DND-41 (cell line): ENCODE results near the gene MCUB.

Experiments used
- EZH2 ChIP-seq: IDR thresholded peaks from 3 replicates; pipeline ENCODE4 v1.6.1; 2012; ENCODE audit warnings: borderline replicate concordance, low read depth, mild to moderate bottlenecking, moderate library complexity, low read length, inconsistent platforms; ENCODE audit not compliant: severe bottlenecking
- TF ChIP-seq, protein P1 (sequence below): IDR thresholded peaks from 2 replicates; pipeline ENCODE4 v1.5.1; 2012; ENCODE audit warnings: borderline replicate concordance, low read length, moderate library complexity, mild to moderate bottlenecking; ENCODE audit not compliant: poor library complexity, severe bottlenecking; ENCODE audit errors: extremely low read depth

DNA sequence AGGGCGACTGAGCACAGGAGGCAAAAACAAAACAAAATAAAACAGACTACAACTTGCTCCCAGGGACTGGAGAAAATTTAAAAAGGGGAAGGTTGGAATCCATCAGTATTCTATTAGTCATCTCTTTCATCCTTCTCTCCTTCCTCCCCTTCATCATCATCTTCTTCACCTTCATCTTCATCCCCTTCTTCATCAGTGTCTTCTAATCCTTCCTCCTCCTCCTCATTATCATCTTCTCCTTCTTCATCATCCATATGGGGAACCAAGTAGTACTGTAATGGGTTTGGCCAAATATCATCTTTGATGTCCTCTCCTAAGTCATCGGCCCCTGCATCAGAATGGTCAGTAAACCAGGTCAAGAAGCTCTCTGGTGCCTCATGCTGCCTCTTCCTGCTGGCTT, 6.9 kb upstream of the MCUB start:
- TF ChIP-seq, protein P1, sequence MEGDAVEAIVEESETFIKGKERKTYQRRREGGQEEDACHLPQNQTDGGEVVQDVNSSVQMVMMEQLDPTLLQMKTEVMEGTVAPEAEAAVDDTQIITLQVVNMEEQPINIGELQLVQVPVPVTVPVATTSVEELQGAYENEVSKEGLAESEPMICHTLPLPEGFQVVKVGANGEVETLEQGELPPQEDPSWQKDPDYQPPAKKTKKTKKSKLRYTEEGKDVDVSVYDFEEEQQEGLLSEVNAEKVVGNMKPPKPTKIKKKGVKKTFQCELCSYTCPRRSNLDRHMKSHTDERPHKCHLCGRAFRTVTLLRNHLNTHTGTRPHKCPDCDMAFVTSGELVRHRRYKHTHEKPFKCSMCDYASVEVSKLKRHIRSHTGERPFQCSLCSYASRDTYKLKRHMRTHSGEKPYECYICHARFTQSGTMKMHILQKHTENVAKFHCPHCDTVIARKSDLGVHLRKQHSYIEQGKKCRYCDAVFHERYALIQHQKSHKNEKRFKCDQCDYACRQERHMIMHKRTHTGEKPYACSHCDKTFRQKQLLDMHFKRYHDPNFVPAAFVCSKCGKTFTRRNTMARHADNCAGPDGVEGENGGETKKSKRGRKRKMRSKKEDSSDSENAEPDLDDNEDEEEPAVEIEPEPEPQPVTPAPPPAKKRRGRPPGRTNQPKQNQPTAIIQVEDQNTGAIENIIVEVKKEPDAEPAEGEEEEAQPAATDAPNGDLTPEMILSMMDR = no peak
- TF ChIP-seq EZH2 = no peak
